Nephron (organoid): Measurements from ENCODE around the gene PTPRN2.

Source experiments
- H3K27ac Mint-ChIP-seq, 3 experiments: 2 replicates each; pipeline ENCODE4 v1.8.0; 2020; ENCODE audit warnings: mixed read lengths in 3 of 3, mild to moderate bottlenecking in 2 of 3, moderate library complexity in 1 of 3
- H3K27me3 Mint-ChIP-seq: 2 replicates; pipeline ENCODE4 v1.8.0; 2021; ENCODE audit warnings: low read depth, mild to moderate bottlenecking, moderate library complexity, mixed read lengths
- H3K36me3 Mint-ChIP-seq: 2 replicates; pipeline ENCODE4 v1.8.0; 2020; ENCODE audit warnings: low read depth, mixed read lengths
- H3K4me1 Mint-ChIP-seq: 2 replicates; pipeline ENCODE4 v1.8.0; 2020; ENCODE audit warnings: mixed read lengths
- H3K4me3 Mint-ChIP-seq, 3 experiments: 2 replicates each; pipeline ENCODE4 v1.8.0; 2020; ENCODE audit warnings: mild to moderate bottlenecking in 3 of 3, mixed read lengths in 3 of 3, moderate library complexity in 2 of 3
- H3K9me3 Mint-ChIP-seq: 2 replicates; pipeline ENCODE4 v1.8.0; 2020; ENCODE audit warnings: mixed read lengths
- TF ChIP-seq, protein P1 (sequence below), 3 experiments: fragments of 200-600 bp; sonication (generic); IDR thresholded peaks; one replicate each; pipeline ENCODE4 v1.5.0; 2021; ENCODE audit warnings: antibody characterized with exemption in 3 of 3; ENCODE audit not compliant: unreplicated experiment in 3 of 3

The PTPRN2 gene

DNA sequence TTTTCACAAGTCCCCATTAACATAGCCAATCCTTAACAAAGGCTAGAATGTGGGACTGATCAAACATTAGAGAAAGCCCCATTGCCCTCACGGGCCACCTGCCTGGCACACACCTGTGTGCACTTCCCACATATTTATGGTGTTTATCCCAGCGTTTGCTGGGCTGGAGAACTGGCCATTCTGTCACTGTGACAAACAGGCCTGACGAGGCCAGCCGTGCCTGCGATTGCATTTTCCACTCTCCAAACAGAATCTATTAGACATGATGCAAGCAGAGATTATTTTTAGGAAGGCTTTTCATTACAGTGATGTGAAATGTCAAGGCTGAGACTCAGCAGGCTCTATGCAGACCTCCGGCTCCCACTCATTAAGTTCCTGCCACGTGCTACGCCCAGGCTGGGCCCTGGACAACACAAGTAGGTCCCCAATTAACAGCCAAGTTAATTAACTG lies 20.4 kb downstream of the PTPRN2 start:
- Mint-ChIP-seq H3K27me3 (peaks cover 35% of the 10 kb centered on the region), H3K9me3 (no peaks in the 10 kb centered on the region)
- TF ChIP-seq, protein P1, sequence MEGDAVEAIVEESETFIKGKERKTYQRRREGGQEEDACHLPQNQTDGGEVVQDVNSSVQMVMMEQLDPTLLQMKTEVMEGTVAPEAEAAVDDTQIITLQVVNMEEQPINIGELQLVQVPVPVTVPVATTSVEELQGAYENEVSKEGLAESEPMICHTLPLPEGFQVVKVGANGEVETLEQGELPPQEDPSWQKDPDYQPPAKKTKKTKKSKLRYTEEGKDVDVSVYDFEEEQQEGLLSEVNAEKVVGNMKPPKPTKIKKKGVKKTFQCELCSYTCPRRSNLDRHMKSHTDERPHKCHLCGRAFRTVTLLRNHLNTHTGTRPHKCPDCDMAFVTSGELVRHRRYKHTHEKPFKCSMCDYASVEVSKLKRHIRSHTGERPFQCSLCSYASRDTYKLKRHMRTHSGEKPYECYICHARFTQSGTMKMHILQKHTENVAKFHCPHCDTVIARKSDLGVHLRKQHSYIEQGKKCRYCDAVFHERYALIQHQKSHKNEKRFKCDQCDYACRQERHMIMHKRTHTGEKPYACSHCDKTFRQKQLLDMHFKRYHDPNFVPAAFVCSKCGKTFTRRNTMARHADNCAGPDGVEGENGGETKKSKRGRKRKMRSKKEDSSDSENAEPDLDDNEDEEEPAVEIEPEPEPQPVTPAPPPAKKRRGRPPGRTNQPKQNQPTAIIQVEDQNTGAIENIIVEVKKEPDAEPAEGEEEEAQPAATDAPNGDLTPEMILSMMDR (IDR thresholded peaks at IDR 0.05; ENCODE audit: unreplicated experiment in 3 of 3): no peak

DNA sequence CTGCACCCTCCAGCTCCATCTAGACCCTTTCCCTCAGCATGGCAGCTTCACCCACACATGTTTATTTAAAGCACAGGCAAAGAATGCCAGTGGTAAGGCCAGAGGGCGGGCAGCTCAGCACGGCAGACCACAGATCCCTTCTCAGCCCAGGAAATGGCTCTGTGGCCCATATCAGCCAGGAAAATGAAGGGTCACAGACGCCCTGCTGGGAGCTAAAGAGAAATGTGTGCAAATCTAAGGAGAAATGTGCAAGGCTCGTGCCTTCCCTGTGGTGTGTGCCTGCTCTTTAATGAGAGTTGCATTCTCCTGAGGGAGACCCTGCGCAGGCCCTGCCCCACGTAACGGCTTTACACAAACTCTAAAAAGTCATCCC lies 23.0 kb downstream of the PTPRN2 start:
- Mint-ChIP-seq H3K27ac (no peak overlapping the region), H3K4me1 (no peaks in the 10 kb centered on the region), H3K27me3 (peaks cover 20% of the 10 kb centered on the region), H3K4me3 (no peak overlapping the region), H3K9me3 (no peaks in the 10 kb centered on the region), H3K36me3 (no peaks in the 10 kb centered on the region)
- TF ChIP-seq, protein P1 (IDR thresholded peaks at IDR 0.05; ENCODE audit: unreplicated experiment in 3 of 3): no peak

More for the DNA sequence above, 20.4 kb downstream of the PTPRN2 start:
- H3K27ac Mint-ChIP-seq: no peak overlapping the region
- no peaks in the 10 kb centered on the region for H3K4me1 Mint-ChIP-seq
- H3K4me3 Mint-ChIP-seq: no peak overlapping the region
- H3K36me3 Mint-ChIP-seq: no peaks in the 10 kb centered on the region

DNA sequence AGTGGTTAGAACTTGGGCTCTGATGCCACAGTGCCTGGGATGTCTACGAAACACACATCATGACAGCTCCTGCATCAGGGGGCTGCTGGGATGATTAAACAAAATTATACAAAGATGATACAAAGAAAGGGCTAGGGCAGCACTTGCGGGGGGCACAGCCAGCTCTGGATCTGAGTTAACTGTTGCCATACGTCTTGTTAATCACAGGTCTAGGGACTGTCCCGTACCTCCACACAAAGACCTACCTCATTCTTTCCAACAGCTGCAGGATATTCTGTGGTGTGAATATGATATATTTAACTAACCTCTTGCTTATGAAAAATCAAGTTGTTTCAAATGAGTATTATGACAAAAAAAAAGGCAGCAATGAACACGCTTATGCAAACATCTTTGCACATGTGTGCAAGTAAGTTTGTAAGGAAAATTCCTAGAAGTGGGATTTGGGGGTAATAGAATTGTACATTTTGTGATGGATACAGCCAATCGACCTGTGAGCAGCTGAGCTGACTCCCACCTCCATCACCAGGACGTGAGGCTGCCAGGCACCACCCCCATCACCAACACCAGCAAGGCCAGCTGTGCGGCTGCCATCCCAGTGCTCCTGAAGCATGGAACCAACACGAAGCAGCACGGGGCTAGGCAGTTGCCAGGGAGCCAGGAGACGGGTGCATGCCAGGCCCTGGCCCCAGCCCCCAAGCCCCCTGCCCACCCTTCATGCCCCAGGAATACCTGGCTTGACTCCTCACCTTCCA lies 23.5 kb downstream of the PTPRN2 start:
- H3K27ac Mint-ChIP-seq: no peak overlapping the region
- TF ChIP-seq, protein P1 (IDR thresholded peaks at IDR 0.05; ENCODE audit: unreplicated experiment in 3 of 3): no peak
- no peaks in the 10 kb centered on the region for H3K9me3 Mint-ChIP-seq
- H3K4me3 Mint-ChIP-seq: no peak overlapping the region
- H3K4me1 Mint-ChIP-seq: no peaks in the 10 kb centered on the region
- H3K27me3 Mint-ChIP-seq: peaks cover 18% of the 10 kb centered on the region
- no peaks in the 10 kb centered on the region for H3K36me3 Mint-ChIP-seq

DNA sequence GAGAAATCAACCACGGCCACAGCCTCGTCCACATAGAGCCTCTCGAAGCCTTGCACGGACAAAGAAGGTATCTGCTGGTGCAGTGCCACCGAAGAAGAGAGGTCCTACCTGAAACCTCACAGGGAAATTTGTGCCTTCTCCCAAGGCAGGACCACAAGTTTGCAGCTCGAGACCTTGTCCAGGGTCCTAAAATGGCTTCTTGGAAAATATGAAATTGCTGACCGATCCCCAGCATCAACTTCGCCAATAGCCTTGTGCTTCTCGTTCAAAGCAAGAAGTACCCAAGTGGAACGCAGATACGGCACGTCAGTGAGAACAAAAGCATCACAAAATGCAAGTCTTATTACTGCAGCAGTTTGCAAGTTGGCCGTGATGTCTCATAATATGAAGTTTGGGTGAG lies 24.6 kb downstream of the PTPRN2 start:
- H3K4me3 Mint-ChIP-seq: no peak overlapping the region
- peaks cover 13% of the 10 kb centered on the region for H3K27me3 Mint-ChIP-seq
- TF ChIP-seq, protein P1 (IDR thresholded peaks at IDR 0.05; ENCODE audit: unreplicated experiment in 3 of 3): no peak
- H3K36me3 Mint-ChIP-seq: no peaks in the 10 kb centered on the region
- no peak overlapping the region for H3K27ac Mint-ChIP-seq
- H3K9me3 Mint-ChIP-seq: no peaks in the 10 kb centered on the region
- H3K4me1 Mint-ChIP-seq: no peaks in the 10 kb centered on the region

DNA sequence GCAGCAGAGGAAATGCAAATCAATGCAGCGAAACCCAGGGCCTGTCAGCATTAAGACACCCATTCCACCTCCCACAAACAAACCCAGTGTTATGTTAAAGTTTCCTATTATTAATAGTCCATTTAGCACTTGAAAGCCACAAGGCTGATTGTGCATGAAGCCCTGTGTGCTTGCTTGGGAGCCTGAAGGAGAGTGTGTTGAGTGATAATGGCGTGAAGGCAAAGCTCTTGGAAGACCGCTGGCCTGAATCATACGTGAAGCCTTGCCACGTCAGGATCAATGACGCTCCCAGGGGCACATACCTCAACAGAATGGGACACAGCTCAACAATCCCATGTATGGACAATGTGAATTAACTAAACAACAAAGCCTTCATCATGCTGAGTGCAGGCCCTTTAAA lies 25.1 kb downstream of the PTPRN2 start:
- no peak overlapping the region for H3K4me3 Mint-ChIP-seq
- TF ChIP-seq, protein P1 (IDR thresholded peaks at IDR 0.05; ENCODE audit: unreplicated experiment in 3 of 3): no peak
- no peaks in the 10 kb centered on the region for H3K36me3 Mint-ChIP-seq
- H3K9me3 Mint-ChIP-seq: no peaks in the 10 kb centered on the region
- H3K27me3 Mint-ChIP-seq: peaks cover 13% of the 10 kb centered on the region
- no peaks in the 10 kb centered on the region for H3K4me1 Mint-ChIP-seq
- no peak overlapping the region for H3K27ac Mint-ChIP-seq

DNA sequence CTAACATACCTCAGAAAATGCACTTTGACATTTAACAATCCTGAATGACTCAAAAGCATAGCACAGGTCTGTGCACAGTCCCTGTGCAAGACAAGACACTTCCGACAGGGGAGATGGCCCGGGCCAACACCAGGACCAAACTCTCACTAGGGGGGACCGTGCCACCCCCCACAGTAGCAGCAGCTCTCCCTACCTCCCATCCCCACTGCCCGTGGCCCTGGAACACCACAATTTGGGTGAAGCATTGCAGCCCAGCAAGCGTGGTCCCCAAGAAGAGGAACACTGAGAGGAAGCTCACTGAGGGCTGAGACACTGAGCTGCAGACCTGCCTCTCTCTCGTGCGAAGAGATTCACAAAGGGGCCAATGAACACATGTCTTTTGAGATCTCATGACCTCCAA lies 26.0 kb downstream of the PTPRN2 start:
- Mint-ChIP-seq H3K27me3 (peaks cover 13% of the 10 kb centered on the region), H3K4me1 (no peaks in the 10 kb centered on the region), H3K27ac (no peak overlapping the region)

More for the DNA sequence above, 26.0 kb downstream of the PTPRN2 start:
- Mint-ChIP-seq H3K9me3 (no peaks in the 10 kb centered on the region), H3K36me3 (no peaks in the 10 kb centered on the region), H3K4me3 (no peak overlapping the region)
- TF ChIP-seq, protein P1 (IDR thresholded peaks at IDR 0.05; ENCODE audit: unreplicated experiment in 3 of 3): no peak
